Fibroblast of peridontal ligament (primary cell): ENCODE data around the gene ZNF471.

Experiments used
- DNase-seq: peaks from one replicate; pipeline ENCODE4 v3.0.0-alpha.2; 2010; ENCODE audit errors: extremely low read depth

The ZNF471 gene

GRCh38 chr19:56573914-56574313, 66.3 kb downstream of the ZNF471 start:
- no peak for DNase-seq

GRCh38 chr19:56577719-56578602, 70.3 kb downstream of the ZNF471 start:
- DNase-seq = no peak
